DMS 273 treated with DMSO at 0.1 percent for 48 hours (cell line): ENCODE results near the gene GSE1.

Source experiments
- DNase-seq: peaks from one replicate; lab custom pipeline; 2025; lab: John Stamatoyannopoulos, UW

Gene GSE1

DNA sequence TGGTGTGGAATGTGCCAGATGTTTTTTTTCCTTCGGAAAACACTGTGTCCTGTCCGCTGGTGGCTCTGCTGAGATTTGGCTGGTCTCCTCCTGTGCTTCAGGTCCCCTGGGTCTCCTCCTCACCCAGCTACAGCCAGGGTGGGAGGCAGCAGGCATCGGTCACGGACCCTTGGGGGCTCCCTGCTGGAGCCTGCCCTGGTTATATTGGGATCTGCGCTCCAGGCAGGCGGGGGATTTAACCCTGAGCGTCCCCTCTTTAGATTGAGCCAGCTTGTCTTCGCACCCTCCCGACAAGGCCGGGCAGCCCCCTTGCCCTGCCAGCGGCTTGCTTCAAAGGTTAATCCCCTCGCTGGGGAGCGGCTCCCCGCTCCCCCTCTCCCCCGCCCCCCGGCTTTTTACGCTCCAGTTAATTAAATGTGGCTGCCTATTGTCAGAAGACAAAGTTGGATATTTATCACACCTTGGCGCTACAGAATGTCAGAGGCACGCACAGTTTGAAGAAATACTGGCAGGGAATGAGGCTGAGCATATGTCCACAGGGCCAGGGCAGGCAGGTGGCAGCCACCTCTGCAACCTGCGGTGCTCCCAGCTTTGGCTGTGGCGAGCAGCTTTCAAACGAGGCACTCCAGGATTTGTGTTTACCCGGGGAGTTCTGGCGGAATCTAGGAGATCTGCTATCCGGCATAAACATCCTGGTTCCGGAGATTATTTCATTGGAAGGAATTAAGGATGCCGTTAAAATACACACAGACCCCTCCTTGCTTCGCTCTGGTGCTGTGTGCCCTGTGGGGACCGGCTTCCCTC lies 38.2 kb upstream of the GSE1 start:
- DNase-seq: no peak

DNA sequence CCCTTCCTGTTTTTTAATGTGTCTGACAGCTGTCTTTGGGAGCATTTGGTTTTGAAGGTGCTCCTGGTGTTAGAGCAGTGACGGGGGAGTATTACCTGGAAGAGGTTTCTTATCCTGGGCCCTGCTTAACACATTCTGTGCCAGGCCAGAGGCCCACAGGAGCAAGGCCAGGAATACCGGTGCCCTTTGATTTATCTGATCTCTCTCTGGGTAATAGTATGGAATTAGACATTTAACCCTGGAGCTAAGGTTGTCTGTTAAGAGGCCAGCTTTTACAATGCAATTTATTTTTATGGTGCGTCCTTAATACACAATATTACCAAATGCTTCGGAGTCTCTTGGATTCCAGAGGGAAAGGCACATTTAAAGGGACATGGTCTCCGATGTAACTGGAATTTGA lies 37.2 kb upstream of the GSE1 start:
- no peak for DNase-seq

GRCh38 chr16:85576944-85577343 lies 36.2 kb upstream of the GSE1 start:
- DNase-seq: no peak

DNA sequence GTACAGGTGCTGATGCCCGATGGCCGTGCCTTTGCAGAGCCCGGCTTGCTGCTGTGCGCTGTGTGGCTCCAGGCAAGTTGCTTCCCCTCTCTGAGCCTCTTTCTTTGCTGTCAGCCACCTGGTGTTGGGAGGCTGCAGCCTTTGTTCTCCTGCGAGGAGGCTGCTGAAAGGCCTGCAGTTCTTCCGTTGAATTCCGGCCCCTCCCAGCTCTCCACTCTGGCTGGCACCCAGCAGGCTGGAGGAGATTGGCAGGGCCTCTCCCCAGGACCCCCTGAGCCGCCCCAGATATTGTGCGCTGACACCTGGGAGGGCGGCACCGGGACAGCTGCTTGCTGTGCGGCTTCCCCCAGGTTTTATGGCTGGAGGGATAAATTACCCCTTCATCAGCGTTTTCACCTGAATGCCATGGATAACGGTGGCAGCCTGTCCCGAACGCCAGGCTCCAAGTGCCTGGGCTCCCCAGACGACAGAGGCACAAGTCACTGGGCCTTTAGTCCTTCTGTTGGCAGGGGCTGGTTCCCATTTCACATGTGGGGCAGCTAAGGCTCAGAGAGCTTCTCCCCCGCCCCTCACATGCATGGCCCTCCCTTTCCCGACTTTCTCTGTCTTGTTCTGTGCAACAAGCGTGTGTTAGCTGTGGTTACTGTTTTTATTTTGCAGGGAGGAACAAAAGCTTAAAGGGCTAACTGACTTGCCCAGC lies 35.1 kb upstream of the GSE1 start:
- DNase-seq: no peak

GRCh38 chr16:85578599-85578948 lies 34.5 kb upstream of the GSE1 start:
- DNase-seq: no peak

DNA sequence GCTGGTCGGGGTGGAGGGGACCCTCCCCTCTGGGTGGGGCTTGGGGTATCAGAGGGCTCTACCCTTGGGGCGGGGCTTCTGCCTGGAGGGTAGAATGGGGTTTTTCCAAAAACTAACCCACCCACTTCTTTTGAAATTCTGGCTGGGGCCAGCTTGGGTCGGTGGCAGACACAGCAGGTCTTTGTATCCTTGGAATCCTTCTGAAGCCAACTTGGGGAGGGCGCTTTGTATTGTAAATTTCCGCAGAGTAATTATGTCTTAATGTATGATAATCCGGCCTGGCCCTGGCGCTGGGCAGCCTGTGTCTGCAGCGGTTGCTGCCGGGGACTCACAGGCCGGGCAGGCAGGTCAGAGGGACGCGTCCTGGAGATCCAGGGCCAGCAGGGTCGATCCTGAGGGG lies 33.9 kb upstream of the GSE1 start:
- DNase-seq: no peak

DNA sequence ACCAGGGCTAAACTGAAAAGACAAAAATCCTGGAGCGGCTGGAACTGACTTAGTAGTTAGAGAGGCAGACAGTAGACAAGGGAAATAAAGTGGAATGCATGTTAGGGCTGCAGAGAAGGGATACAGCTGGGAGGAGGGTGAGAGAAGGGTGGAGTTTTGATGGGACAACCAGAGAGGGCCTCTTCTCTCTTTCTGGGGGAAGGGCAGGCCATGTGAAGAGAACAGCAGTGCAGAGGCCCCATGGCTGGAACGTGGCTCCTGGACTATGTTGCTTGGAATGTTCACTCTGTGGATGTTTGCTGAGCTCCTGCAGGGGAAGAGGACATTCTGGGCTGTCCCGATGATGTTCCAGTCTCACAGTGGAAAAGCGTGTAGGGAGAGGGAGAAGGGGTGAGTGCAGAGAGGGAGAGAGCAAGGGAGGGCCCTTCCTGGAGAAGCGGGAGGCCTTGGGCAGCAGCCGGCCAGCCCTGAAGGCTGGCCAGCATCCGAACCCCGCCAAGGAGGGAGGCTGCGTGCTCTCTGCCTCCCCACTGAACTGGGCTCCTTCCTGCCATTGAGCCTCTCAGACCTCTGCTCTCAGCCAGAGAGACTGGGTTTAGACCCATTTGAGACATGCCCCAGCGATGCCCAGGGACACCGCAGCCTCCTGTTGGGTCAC lies 33.1 kb upstream of the GSE1 start:
- no peak for DNase-seq

DNA sequence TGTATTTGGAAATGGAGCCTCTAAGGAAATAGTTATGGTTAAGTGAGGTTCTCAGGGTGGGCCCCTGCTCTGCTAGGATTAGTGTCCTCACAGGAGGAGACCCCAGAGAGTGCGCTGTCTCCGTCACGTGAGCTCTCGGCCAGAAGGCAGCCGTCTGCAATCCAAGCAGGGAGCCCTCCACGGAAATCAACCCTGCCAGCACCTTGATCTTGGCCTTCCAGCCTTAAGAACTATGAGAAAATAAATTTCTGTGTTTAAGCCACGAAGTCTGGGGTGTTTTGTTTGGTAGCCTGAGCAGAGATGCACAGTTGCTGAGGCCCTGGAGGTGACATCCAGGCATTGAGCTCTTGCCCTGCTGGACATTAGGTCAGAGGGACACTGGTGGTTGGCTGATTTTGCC lies 32.4 kb upstream of the GSE1 start:
- no peak for DNase-seq

DNA sequence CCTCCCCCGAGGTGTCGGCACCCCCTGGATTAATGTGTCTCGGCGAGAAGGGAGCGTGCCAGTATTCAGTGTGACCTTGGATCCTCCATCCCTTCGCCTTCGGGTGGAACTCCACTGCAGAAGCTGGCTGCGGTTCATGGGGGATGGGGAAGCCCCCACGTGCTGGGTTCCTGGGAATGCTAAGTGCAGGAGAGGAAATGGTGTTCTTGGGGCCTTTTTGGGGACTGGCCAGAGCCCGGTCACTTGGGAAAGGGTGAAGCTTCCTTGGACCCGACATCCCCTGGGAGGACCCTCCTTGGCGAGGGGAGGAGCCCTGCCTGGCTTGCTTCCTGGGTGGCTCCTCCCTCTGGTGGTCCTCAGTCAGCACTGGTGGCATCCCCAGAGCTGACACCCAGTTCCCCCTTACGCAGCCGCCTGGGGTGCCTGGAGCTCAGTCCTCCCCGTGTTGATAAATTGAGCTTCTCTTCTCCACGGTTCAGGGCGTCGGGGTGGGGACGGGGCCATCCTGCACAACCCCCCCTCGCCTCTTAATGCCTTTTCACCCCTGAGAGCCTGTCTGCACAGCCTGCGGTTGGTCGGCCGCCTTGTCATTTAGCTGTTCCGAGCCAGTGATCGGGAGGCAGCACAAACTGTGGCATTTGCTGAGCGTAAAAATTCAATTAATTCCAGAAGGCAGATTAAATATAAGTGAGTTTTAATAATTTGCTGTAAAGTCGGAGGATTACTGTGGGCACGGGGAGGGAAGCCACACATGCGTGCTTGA lies 30.7 kb upstream of the GSE1 start:
- DNase-seq: no peak

- no peak for DNase-seq
Measured at GRCh38 chr16:85583491-85584181, 29.5 kb upstream of the GSE1 start.

- no peak for DNase-seq
Measured at GRCh38 chr16:85584267-85584666, 28.9 kb upstream of the GSE1 start.

DNA sequence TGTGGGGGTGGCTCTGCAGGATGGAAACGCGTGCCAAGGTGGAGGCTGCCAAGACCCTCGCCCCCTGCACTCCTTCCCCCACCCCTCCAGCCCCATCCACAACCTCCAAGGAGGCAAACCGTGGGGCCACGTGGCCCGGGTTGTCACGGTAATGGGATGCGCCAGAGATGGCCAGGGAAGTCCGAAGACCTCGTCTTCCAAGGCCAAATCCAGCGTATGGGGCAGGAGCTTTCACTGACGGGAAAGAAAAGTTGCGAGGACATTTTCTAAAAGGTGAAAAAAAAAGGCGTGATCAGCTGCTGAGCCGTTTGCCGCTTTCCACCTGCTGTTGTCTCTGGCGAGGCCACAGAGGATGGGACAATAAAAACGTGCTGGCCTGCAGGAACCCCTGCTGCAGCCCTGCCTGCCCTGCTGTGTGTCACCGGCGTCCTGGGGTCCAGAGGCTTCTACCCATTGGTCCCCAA lies 28.3 kb upstream of the GSE1 start:
- no peak for DNase-seq

- no peak for DNase-seq
Measured at GRCh38 chr16:85585711-85586110, 27.4 kb upstream of the GSE1 start.

GRCh38 chr16:85586380-85587104 lies 26.6 kb upstream of the GSE1 start:
- DNase-seq: peak; percentile 65

- DNase-seq: no peak
Measured at GRCh38 chr16:85587762-85588556, 25.2 kb upstream of the GSE1 start.

DNA sequence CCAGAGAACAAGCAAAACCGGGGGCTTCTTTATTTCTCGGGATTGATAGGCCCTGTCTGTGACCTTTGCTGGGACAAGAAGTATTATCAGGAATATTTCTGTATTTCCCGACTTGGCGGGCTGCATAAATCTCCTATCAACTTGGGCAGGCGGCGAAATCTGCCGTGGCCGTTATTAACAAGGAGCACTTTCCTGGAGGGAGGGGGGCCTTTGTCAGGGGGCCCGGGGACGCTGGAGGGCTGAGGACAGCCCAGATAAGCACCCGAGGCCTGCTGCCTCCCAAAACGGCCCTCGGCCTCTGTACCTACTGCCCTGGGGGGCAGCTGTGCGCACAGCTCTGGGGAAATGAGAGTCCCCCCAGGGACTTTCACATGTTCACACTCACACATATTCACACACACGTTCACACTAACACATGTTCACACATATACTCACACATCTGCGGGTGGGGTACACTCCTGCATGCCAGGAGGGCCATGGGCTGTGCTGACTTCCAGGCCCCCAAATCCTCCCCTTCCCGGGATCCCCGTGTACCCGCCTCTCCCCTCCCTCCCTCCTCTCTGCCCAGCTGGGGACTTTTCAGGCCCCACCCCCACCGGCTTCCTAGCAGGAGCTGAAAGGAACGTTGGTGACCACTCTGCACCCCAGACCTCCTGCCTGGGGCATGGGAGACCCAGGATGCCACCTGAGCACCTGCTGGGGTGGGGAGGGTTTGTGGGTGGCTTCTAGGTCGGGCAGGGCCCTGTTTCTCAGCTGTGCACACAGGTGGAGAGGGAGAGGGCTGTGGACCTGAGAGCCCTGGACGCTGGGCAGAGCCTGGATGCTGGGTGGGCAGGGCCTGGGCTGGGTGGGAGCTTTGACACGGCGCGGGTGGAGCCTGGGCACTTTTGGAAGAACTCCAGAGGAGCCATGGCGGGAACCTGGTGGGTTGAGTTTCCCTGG lies 24.3 kb upstream of the GSE1 start:
- no peak for DNase-seq

- no peak for DNase-seq
Measured at GRCh38 chr16:85589688-85590505, 23.2 kb upstream of the GSE1 start.

GRCh38 chr16:85590506-85590832 lies 22.7 kb upstream of the GSE1 start:
- no peak for DNase-seq
